ENCODE results near the gene CEMP1. TPM values are rescaled to one million over a fixed set of nuclear protein-coding genes. Genes with fewer than 3 reads are reported as not detected.
"Not testable (repeated sequence)": the region's sequence is repeated elsewhere in the genome, so short reads cannot be mapped to it uniquely, and the experiment has no call there.

Gene CEMP1
- total RNA-seq, 1 donor: 0.10 TPM

DNA sequence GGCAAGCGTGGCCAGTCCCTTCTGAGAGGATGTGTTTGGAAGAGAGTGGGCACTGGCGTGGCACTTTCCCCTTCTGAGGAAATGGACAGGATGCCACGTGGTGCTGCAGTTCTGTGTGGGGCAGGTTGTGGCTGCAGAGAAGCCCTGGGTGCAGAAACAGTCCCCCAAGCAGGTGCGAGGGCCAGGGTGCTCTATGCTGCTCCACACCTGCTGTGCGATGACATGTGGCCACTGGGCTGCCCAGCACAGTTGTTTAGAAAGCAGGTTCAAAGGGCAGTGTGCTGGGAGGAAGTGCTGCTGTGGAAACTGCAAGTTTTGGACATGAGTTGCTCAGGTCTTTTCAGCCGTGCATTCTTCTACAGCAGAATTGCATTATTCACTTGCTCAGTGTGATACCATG lies 10.2 kb upstream of the CEMP1 start:
- not testable (repeated sequence) for H3K4me3 ChIP-seq (ENCODE audit: low read length); H3K27me3 ChIP-seq (ENCODE audit: insufficient read depth, low read length); H3K9me3 ChIP-seq (ENCODE audit: low read depth, low read length)
- H3K4me1 ChIP-seq (ENCODE audit: insufficient read depth, low read length): peaks cover 40% of the 10 kb centered on the region

DNA sequence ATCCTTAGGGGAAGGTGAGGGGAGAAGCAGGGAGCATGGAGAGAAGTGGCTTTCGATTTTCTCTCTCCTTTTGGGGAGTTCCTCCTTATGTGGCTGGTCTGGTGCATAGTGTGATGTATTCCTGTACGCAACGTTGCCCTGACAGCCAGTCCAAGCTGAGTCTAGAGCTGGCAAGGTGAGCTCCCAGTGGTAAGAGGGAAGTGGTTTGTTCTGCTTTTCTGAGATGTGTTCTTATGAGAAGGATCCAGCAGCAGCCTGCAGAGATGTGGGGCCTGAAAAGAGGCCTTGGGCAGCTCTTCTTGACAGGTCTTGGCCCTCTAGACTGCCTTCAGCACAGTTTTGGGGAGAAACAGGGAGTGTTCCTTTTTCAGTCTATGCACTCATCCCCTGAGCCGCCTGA lies 9.7 kb upstream of the CEMP1 start:
- not testable (repeated sequence) for H3K9me3 ChIP-seq (ENCODE audit: low read depth, low read length); H3K4me3 ChIP-seq (ENCODE audit: low read length); H3K27me3 ChIP-seq (ENCODE audit: insufficient read depth, low read length)
- H3K4me1 ChIP-seq (ENCODE audit: insufficient read depth, low read length): peaks cover 45% of the 10 kb centered on the region

DNA sequence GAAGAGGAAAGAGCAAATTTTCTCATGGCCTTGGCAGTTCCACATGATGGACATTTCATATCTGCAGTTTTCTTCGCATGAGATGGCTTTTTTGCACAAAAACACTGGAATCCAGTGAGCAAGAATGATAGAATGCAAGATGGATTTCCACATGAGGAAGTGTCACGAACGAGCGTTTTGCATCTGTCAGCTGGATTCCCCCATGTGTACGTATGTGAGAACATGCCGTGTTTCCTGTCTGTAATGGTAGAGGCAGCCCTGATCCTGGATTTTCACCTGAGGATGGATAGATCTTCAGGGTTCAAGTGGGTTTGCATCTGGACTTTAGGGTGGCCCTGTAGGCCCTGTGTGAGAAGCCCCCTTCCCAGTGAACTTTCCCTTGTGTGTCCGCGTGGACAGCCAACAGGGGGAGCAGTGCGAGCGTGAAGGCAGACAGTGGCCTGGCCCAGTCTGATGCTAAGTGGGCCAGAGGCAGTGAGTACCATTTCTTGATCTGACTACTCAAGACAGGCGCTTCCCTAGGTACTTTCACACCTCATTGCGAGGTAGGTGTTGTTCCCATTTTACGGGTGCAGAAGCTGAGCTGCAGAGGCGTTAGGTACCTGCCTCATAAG lies 8.7 kb upstream of the CEMP1 start:
- H3K9me3 ChIP-seq (ENCODE audit: low read depth, low read length); H3K4me3 ChIP-seq (ENCODE audit: low read length); H3K27me3 ChIP-seq (ENCODE audit: insufficient read depth, low read length): not testable (repeated sequence)
- H3K4me1 ChIP-seq (ENCODE audit: insufficient read depth, low read length): peaks cover 52% of the 10 kb centered on the region

DNA sequence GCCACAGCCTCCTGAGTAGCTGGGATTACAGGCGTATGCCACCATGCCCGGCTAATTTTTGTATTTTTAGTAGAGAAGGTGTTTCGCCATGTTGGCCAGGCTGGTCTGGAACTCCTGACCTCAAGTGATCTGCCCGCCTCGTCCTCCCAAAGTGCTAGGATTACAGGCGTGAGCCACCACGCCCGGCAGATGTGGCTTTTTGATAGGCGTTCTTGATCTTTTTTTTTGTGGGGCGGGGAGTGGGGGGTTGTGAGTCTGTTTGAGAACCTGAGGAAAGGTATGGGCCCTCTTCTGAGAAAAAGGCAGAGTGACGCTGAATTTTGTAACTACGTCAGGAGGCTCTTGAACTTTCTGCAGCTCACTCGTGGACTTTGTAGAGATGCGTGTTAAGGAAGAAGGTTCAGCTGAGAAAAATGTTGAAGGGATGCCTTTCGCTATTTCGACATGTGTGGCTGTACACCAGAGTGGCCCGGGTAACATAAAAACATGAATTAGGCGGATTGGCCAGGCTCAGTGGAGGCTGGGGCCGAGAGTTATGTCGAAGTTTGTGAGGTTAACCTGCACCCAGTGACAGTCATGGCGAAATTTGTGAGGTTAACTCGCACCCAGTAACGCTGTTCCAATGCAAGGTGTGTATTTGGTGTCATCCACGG lies 8.1 kb upstream of the CEMP1 start:
- H3K9me3 ChIP-seq (ENCODE audit: low read depth, low read length); H3K27me3 ChIP-seq (ENCODE audit: insufficient read depth, low read length); H3K4me3 ChIP-seq (ENCODE audit: low read length): not testable (repeated sequence)
- peaks cover 52% of the 10 kb centered on the region for H3K4me1 ChIP-seq (ENCODE audit: insufficient read depth, low read length)

DNA sequence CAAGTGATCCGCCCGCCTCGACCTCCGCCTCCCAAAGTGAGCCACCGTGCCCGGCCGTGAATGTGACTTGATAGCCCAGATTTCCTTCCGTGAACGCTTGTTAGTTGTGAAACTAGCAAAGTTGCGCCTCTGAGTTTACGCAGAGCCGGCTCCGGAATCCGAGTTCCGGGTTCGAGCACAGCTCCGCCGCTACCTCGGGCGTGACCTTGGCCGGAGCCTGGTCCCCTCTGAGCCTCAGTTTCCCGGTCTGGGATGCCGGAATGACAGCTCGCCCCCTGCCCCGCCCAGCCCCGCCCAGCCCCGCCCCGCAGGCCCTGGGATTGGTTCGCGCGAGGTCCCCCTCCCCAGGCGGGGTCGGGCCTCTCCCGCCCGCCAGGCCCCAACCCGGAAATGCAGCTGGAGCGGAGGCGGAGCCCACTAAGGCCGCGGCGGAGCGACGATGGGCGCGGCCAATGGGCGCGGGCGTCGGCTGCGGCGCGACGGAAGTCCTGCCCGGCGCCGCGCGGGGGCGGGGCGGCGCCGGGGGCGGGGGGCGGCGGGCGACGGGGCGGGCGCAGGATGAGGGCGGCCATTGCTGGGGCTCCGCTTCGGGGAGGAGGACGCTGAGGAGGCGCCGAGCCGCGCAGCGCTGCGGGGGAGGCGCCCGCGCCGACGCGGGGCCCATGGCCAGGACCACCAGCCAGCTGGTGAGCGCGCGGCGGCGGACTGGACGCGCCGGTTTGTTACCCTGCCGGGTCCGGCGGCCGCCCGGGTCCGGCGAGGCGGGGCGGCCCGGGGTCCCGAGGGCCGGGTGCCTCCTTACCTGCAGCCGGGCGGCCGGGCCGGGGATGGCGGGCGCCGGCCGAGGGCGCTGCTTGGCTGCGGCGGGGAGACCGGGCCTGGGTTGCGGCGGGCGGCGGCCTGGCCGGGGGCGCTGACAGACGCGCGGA lies 6.5 kb upstream of the CEMP1 start, which contains the start of gene PDPK1:
Gene PDPK1, plus strand, starts transcription at position 571 of the 929 bp plus-strand sequence. Its CDS starts 92 bp downstream, at position 663.
- no peaks in the 10 kb centered on the region for H3K27me3 ChIP-seq (ENCODE audit: insufficient read depth, low read length)
- H3K4me1 ChIP-seq (ENCODE audit: insufficient read depth, low read length): peaks cover 65% of the 10 kb centered on the region
- peak within 1 kb of the TSS; percentile 58 for H3K4me3 ChIP-seq (ENCODE audit: low read length)
- H3K9me3 ChIP-seq (ENCODE audit: low read depth, low read length): no peaks in the 10 kb centered on the region

DNA sequence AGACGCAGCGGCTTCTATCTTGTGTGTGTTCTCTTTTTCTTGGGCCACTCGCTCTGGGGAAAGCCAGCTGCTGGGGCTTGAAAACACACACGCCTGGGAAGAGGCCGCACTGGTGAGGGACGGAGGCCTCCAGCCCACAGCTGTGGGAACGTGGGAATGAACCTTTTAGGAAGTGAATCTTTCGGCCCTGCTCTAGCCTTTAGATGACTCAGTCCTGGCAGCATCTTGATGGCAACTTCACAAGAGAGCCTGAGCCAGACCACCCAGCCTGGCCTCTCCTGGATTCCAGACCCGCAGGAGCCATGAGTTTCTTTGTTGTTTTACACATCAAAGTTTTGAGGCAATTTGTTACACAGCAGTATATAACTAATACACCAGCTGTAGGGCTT lies 4.4 kb upstream of the CEMP1 start:
- Histone ChIP-seq H3K9me3 (ENCODE audit: low read depth, low read length) (no peaks in the 10 kb centered on the region), H3K4me1 (ENCODE audit: insufficient read depth, low read length) (peaks cover 69% of the 10 kb centered on the region), H3K27me3 (ENCODE audit: insufficient read depth, low read length) (no peaks in the 10 kb centered on the region), H3K4me3 (ENCODE audit: low read length) (no peak overlapping the region)

DNA sequence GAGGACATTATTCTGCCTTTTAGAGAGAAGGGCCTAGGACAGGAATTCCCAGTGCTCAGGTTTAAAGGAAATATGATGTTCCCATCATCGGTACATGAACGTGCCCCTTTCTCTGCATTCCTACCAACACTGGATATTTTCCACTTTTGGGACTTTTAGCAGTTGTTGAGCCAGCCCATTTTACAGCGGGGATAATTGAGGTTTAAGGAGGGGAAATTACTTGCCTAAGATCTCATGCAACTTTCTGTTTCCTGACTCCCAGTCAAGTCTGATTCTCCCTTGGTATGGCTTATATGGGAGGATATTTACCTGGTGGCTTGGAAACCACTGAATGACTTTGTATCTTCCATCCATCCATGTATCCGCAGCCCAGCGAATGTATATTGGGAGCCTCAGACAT lies 3.1 kb upstream of the CEMP1 start:
- peaks cover 61% of the 10 kb centered on the region for H3K4me1 ChIP-seq (ENCODE audit: insufficient read depth, low read length)

DNA sequence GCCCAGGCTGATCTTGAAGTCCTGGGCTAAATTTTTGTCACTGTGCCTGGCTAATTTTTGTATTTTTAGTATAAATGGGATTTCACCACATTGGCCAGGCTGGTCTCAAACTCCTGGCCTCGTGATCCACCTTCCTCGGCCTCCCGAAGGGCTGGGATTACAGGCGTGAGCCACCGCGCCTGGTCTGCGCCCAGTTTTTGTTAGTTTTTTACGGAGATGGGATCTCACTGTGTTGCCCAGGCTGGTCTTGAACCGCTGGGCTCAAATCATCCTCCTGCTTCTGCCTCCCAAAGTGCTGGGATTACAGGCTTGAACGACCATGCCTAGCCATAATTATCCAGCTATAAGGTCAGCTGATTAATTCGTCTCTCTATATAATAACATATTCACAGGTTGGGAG lies 2.7 kb upstream of the CEMP1 start:
- Histone ChIP-seq H3K27me3 (ENCODE audit: insufficient read depth, low read length) (no peaks in the 10 kb centered on the region), H3K4me1 (ENCODE audit: insufficient read depth, low read length) (peaks cover 56% of the 10 kb centered on the region), H3K9me3 (ENCODE audit: low read depth, low read length) (no peaks in the 10 kb centered on the region), H3K4me3 (ENCODE audit: low read length) (no peak overlapping the region)

More for the DNA sequence above, 3.1 kb upstream of the CEMP1 start:
- not testable (repeated sequence) for H3K27me3 ChIP-seq (ENCODE audit: insufficient read depth, low read length); H3K4me3 ChIP-seq (ENCODE audit: low read length); H3K9me3 ChIP-seq (ENCODE audit: low read depth, low read length)

DNA sequence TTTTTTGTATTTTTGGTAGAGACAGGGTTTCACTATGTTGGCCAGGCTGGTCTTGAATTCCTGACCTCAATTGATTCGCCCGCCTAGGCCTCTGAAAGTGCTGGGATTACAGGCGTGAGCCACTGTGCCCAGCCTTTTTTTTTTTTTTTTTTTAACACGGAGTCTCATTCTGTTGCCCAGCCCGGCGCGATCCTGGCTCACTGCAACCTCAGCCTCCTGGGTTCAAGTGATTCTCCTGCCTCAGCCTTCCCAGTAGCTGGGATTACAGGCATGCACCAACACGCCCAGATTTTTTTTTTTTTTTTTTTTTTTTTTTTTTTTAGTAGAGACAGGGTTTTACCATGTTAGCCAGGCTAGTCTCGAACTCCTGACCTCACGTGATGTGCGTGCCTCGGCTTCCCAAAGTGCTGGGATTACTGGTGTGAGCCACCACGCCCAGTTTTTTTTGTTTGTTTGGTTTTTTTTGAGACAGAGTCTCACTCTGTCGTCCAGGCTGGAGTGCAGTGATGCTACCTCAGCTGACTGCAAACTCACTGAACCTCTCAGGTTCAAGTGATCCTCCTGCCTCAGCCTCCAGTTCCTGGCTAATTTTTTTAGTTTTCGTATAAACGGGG lies 2.0 kb upstream of the CEMP1 start:
- not testable (repeated sequence) for H3K9me3 ChIP-seq (ENCODE audit: low read depth, low read length); H3K27me3 ChIP-seq (ENCODE audit: insufficient read depth, low read length)
- peaks cover 51% of the 10 kb centered on the region for H3K4me1 ChIP-seq (ENCODE audit: insufficient read depth, low read length)
- H3K4me3 ChIP-seq (ENCODE audit: low read length): peak overlapping the region; percentile 61

DNA sequence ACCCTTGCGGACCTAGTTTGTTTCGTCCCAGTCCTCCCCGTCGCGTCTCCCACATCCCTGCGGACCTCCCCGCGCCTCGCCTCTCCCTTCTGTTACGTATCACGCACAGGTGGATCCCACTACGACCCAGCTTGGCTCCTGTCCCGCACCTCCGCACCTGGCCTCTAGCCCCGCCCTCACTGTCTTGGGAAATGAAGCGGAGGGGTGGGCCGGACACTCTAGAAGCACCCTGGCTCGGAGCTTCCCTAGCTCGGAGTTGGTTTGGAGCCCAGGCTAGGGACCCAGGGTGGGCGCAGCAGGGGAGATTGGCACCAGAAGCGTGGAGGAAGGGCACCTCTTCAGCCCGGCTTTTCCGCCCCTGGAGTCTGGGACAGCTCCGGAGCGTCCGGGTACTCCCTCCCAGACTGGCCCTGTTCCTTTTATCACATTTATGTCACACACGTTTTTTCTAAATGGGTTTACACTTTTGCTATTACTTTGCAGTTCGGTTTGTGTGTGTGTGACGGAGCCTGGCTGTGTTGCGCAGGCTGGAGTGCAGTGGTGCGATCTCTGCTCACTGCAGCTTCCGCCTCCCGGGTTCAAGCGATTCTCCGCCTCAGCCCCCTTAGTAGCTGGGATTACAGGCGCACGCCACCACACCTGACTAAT lies 1.4 kb upstream of the CEMP1 start:
- H3K4me1 ChIP-seq (ENCODE audit: insufficient read depth, low read length): peaks cover 51% of the 10 kb centered on the region

DNA sequence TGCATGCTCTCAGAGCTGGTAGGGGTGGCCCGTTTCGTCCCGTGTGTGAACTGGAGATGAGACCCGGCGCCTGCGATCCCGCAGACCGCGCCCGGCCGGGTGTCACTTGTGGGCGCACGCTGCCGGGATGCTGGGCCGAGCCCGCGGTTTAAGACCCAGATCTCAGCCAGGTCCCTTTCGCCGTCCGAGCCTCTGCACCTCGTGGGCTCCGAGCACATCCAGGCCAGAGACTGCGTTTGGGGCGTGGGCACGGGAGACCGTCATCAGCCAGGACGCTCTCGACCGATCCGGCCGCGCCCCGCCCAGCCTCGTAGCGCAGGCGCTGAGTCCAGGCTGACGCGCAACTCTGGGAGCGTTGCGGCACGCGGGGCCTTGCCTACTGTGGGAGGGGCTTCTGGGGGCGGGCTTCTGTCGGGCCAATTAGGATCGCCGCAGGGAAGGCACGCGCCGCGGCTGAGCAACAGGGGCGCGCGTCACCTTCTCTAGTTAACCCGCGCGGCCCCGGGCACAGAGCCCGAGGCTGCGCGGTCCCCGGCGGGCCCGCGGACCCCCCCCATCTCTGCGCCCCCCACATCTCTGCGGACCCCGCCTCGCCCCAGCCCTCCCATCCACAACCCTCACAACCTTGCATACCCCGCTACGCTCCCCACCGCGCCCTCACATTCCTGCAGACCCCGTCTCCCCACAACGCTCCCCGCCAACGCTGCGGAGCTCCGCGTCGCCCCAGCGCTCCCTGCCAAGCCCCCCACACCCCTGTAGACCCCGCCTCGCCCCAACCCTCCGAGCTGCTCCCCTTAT lies 687 bp upstream of the CEMP1 start:
- Histone ChIP-seq H3K27me3 (ENCODE audit: insufficient read depth, low read length) (no peaks in the 10 kb centered on the region), H3K4me3 (ENCODE audit: low read length) (peak overlapping the region; percentile 61), H3K4me1 (ENCODE audit: insufficient read depth, low read length) (peaks cover 48% of the 10 kb centered on the region), H3K9me3 (ENCODE audit: low read depth, low read length) (no peaks in the 10 kb centered on the region)

More for the DNA sequence above, 1.4 kb upstream of the CEMP1 start:
- no peaks in the 10 kb centered on the region for H3K27me3 ChIP-seq (ENCODE audit: insufficient read depth, low read length)
- H3K4me3 ChIP-seq (ENCODE audit: low read length): peak overlapping the region; percentile 61
- no peaks in the 10 kb centered on the region for H3K9me3 ChIP-seq (ENCODE audit: low read depth, low read length)

DNA sequence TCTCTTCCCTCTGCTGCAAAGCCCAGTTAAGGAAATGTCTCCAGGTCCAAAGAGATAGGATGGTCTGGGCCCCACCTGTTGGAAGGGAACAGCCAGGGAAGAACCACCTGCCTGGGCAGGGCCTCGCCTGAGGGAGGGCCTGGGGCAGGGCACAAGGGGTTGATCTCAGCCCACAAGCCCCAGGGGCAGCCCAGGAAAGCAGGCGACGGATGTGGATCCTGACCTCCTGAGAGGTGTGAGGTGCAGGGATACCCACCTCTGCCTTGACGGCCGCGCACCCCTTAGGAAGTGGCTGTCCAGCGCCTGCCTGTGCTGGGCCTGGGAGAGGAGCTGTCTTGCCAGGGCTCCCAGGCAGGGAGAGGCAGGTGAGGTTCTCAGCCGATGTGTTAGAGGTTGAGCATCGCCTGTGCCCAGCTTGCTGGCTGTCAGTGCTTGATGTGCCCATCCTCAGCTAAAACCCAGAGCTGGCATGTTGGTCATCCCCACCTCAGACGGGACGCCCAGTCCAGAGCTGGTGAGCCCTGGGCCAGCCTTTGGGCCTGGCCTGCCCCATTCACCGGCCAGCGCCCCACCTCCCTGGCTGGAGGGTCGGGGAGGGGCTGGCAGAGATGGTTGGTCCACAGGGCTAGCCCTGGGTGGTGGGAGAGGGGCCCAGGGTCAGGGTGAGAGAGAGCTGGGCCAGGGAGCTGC lies 434 bp downstream of the CEMP1 start:
- H3K4me1 ChIP-seq (ENCODE audit: insufficient read depth, low read length): peaks cover 37% of the 10 kb centered on the region
- no peaks in the 10 kb centered on the region for H3K9me3 ChIP-seq (ENCODE audit: low read depth, low read length)
- H3K4me3 ChIP-seq (ENCODE audit: low read length): no peak overlapping the region
- no peaks in the 10 kb centered on the region for H3K27me3 ChIP-seq (ENCODE audit: insufficient read depth, low read length)

DNA sequence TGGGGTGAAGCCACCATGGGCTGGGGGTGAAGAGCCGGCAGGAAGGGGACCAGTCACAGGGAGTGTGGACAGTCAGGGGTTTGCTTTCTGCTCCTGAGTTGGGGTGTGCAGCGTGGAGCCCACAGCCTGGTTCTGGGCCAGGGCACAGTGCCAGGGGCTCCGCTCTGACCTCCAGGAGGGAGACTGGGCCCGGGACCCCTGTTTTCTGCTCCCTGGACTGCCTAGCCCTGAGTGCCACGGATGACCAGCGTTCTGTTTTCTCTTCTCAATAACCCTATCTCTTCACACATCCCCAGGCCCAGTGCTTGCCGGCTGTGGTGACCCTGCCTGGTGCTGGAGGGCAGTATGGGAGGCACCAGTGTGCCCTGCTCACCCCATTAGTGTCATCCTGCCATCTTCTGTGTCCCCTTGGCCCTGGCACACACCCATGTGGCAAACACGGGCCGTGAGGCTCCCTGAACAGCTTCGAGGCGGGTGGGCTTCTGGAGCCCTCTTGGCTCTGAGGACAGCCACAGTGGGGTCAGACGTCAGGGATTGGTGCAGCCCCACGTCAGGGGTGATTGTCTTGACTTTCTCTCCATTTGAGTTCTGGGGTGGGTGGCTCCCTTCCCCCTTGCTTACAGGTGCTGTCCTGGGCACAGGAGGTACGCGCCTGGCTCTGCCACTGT lies 1.1 kb downstream of the CEMP1 start:
- Histone ChIP-seq H3K4me3 (ENCODE audit: low read length) (no peak overlapping the region), H3K9me3 (ENCODE audit: low read depth, low read length) (no peaks in the 10 kb centered on the region), H3K27me3 (ENCODE audit: insufficient read depth, low read length) (no peaks in the 10 kb centered on the region), H3K4me1 (ENCODE audit: insufficient read depth, low read length) (peaks cover 32% of the 10 kb centered on the region)
